GM18870 (cell line): Measurements from ENCODE around the gene APOL3.
"Not testable (repeated sequence)": the region's sequence is repeated elsewhere in the genome, so short reads cannot be mapped to it uniquely, and the experiment has no call there.

ENCODE experiments used
- ATAC-seq: cut with Tn5 transposase; IDR thresholded peaks from one replicate; pipeline ENCODE4 v1.9.1; 2021; ENCODE audit warnings: moderate library complexity; ENCODE audit not compliant: unreplicated experiment

APOL3 gene

DNA sequence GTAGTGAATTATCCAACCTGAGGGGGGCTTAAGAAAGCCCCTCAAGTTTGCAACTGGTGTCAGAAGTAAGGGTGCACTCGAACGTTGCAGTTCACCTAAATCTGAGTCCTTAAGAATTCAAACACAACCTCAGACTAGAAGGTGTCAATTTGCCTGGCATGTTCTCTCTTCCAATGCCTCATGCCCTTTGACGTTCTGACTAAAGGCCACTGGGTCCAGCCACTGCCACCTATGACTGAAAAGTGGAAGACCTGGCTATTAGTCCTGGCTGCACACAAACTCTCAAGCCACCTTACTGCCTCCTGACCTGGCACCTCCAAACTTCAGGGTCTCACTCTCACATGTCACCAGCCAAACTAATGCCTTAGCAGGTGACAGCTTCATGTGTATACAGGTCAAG is 33.0 kb upstream of the APOL3 start:
- no peak for ATAC-seq

GRCh38 chr22:36193171-36193570 is 32.6 kb upstream of the APOL3 start:
- ATAC-seq: no peak

GRCh38 chr22:36192542-36192941 is 32.0 kb upstream of the APOL3 start:
- no peak for ATAC-seq

GRCh38 chr22:36191106-36191836 is 30.7 kb upstream of the APOL3 start:
- no peak for ATAC-seq

- ATAC-seq: not testable (repeated sequence)
These were observed 27.3 kb upstream of the APOL3 start for GRCh38 chr22:36187862-36188261.

- ATAC-seq: no peak
These were observed 25.5 kb upstream of the APOL3 start for GRCh38 chr22:36185828-36186624.

DNA sequence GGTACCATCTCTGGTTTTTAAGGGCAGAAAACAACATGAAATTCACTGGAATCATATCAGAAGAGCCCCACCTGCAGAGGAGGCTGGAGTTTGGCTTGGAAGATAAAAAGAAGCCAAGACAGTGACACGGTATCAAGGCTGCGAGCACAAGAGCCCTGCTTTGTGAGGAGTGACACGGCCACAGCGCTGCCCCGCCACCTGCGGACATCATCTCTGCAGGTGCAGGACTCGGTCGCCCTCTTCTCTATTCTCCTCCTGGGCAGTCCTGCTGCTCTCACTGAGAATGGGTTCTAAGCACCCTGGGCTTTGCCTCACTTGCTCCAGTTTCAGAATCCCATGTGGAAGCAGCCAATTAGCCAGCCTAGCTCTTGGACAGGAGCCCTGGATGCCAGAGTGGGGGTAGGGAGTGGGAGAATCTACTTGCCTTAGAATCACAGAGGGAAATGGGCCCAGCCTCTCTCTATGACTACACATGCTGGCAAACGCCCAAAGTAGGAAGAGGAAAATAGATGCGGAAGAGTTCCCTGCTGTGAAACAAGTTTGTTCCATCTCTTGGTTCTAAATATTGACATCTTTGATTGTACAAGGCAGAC is 24.0 kb upstream of the APOL3 start:
- ATAC-seq: no peak

GRCh38 chr22:36183446-36183845 is 22.9 kb upstream of the APOL3 start:
- ATAC-seq: no peak

DNA sequence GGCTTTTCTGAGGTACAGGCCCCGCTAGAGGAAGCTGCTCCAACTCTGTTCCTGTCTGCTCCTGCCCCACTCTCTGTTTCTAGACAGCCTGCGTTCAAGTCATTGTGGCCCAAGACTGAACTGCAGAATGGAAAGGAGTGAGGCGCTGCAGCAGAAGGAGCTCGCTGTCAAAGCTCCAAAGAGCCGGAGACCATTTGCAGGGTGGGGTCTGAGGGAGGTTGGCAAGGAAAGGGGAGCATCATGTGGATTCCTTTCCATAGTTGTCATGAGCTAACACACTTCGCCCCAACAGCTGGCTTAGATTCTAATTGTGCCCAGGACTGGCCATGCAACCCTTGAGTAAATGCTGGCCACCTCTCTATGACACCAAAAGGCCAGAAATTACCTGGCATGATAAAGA is 22.3 kb upstream of the APOL3 start:
- no peak for ATAC-seq

- ATAC-seq: no peak
These were observed 21.5 kb upstream of the APOL3 start for GRCh38 chr22:36182056-36182455.

- ATAC-seq: no peak
These were observed 20.4 kb upstream of the APOL3 start for GRCh38 chr22:36180928-36181327.

DNA sequence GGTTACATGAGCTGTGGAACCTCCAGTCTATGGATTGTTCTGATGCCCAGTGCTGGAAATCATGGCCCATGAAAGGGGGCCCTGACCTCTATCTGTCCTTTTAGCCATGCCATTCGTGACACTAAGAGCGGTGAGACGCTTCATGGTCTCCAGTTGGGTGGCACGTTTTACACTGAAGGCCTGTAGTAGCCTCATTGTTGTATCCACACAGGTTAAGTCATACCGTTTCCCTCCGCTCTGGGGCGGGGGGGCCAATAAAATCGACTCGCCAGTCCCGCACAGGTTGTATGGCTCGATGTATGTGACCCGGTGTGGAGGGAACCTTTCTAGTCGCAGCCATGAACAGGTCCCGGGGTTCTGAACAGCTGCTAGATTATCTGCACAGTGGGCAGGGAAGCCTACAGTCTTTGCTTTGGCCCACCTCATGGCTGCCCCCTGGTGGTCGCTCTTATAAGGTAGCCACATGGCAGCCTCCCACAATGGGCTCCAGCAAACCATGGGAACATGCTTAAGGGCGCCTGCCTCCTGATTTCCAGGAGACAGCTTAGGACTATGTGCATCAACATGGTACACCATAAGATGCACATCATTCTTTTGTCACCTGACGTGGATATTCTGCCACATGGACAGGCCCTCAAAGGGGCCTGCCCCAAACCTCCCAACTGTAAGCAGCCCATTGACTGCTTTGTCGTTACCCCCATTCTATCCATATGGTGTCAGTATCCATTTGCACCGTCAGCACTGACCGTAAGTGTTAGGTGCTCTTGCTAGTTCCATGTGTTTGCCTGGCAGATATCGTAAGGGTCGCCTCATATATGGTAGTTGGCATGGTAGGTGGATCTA is 19.7 kb upstream of the APOL3 start:
- ATAC-seq: no peak

- ATAC-seq: no peak
These were observed 16.6 kb upstream of the APOL3 start for GRCh38 chr22:36177160-36177559.

- no peak for ATAC-seq
These were observed 15.3 kb upstream of the APOL3 start for GRCh38 chr22:36175892-36176291.

- ATAC-seq: no peak
These were observed 11.4 kb upstream of the APOL3 start for GRCh38 chr22:36171941-36172340.

DNA sequence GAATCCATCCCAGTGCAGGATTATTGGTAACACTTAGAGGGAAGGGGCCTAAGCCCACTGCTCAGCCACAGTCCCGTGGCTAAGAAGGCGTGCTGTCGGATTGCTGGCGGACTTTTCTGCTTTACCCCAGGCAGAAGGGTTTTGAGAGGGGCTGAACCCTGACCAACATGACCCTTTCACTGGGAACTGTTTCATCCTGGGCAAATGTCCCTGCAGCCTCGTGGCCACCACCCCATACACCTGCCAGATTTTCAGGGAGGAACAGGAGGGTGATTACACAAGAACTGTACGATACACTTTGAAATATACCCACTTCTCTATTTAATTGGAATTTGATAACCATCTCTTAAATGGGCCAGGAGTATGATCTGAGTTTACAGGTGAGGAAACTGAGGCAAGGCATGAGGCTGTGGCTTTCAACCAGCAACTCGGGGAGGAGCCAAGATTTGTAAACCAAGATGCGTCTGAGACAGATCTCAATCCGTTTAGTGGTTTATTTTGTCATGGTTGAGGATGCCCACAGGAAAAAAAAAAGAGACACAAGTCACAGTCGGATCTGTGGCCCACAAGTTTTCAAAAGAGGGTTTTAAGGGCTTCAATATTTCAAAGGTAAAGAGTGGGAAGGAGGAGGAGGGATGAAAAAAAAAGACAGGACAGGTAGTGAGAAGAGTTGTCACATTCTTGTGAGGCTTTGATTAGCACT is 6.1 kb upstream of the APOL3 start:
- no peak for ATAC-seq

GRCh38 chr22:36166086-36166485 is 5.5 kb upstream of the APOL3 start:
- ATAC-seq: no peak

DNA sequence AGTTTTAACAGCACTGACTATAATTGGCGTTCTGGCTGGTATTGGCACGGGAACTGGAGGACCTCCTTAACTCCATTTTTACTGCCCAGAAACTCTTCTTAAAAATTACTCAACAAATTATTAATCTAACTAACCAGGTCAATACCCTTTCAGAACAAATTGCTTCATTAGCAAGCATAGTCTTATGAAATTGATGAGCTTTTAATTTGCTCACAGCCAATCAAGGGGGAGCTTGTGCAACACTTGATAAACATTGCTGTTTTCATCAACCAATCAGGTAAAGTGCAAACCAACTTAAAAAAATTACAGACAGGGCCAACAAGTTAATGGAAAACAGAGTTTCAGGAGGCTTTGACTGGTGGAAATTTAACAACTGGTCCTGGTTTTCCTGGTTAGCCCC is 4.6 kb upstream of the APOL3 start:
- no peak for ATAC-seq

DNA sequence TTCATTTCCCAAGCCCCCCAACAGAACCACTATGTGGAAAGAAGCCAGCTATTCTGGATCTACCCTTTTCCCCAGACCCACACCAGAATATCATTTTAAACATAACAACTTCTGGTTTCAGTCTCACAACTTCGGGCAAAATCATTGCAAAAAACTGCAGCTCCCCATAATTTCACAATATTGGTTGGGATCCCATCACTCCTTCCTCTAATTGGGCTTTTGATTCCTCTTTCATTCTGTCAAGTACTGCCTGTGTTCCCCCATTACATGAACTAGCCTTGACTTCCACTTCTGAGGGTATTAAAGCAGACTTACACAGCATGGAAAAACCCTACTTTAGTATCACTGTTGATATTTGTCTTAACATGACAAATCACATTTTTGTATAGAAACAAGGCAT is 4.1 kb upstream of the APOL3 start:
- no peak for ATAC-seq

- ATAC-seq: no peak
These were observed 2.9 kb upstream of the APOL3 start for GRCh38 chr22:36163497-36163896.
